CD14-positive monocyte (primary cell): ENCODE results near the gene RBMS1. TPM values are rescaled to one million over a fixed set of nuclear protein-coding genes. Genes with fewer than 3 reads are reported as not detected.

Source experiments
- DNase-seq, 3 donors: peaks; one replicate each; pipeline ENCODE4 v3.0.0-alpha.2; 2011 to 2022
- H2AFZ ChIP-seq: 2 replicates; pipeline ENCODE4 v1.6.0; 2012; ENCODE audit warnings: mild to moderate bottlenecking, low read depth, low read length, inconsistent platforms; ENCODE audit not compliant: insufficient read depth, poor library complexity, severe bottlenecking
- H3K27ac ChIP-seq, 2 donors: 1 replicate in 1 of 2; 2 replicates in 1 of 2; pipeline ENCODE4 v1.5.1; 2012 to 2013; ENCODE audit warnings: low read length in 2 of 2, control low read depth in 1 of 2, inconsistent platforms in 1 of 2, low read depth in 1 of 2, mild to moderate bottlenecking in 1 of 2
- H3K27me3 ChIP-seq, 2 donors: one replicate each; pipeline versions ENCODE4 v1.6.0 to v1.6.1; 2011 to 2013; ENCODE audit warnings: low read length in 2 of 2; ENCODE audit not compliant: control insufficient read depth in 2 of 2, insufficient read depth in 2 of 2
- H3K36me3 ChIP-seq, 2 donors: replicated peaks in 1 of 2; 1 replicate in 1 of 2; 2 replicates in 1 of 2; pipeline versions ENCODE4 v1.5.1 to v1.6.1; 2012 to 2013; ENCODE audit warnings: low read length in 2 of 2, control low read depth in 1 of 2, inconsistent platforms in 1 of 2, mild to moderate bottlenecking in 1 of 2; ENCODE audit not compliant: insufficient read depth in 2 of 2, control insufficient read depth in 1 of 2
- H3K4me1 ChIP-seq, 2 donors: 1 replicate in 1 of 2; 2 replicates in 1 of 2; pipeline versions ENCODE4 v1.5.1 to v1.6.1; 2012 to 2013; ENCODE audit warnings: low read length in 2 of 2, control low read depth in 1 of 2, inconsistent platforms in 1 of 2, mild to moderate bottlenecking in 1 of 2, moderate library complexity in 1 of 2; ENCODE audit not compliant: insufficient read depth in 2 of 2, control insufficient read depth in 1 of 2
- H3K4me2 ChIP-seq: replicated peaks from 2 replicates; pipeline ENCODE3; 2012; ENCODE audit warnings: low read length, moderate library complexity, mild to moderate bottlenecking; ENCODE audit not compliant: poor library complexity, severe bottlenecking; ENCODE audit errors: extremely low read depth
- H3K4me3 ChIP-seq, 3 experiments: fragments of 200-600 bp in 1 of 3; sonication (generic) in 1 of 3; replicated peaks in 1 of 3; 1 replicate in 2 of 3; 2 replicates in 1 of 3; pipeline ENCODE4 v1.5.1; 2011 to 2013; ENCODE audit warnings: low read length in 3 of 3, mild to moderate bottlenecking in 3 of 3, control low read depth in 2 of 3, low read depth in 2 of 3, inconsistent platforms in 1 of 3, moderate library complexity in 1 of 3
- H3K79me2 ChIP-seq: 2 replicates; pipeline ENCODE4 v1.6.0; 2012; ENCODE audit warnings: mild to moderate bottlenecking, control low read depth, inconsistent platforms, low read length, moderate library complexity; ENCODE audit not compliant: insufficient read depth
- H3K9ac ChIP-seq: 2 replicates; pipeline ENCODE4 v1.6.0; 2017; ENCODE audit warnings: low read length, mild to moderate bottlenecking; ENCODE audit not compliant: insufficient read depth, poor library complexity, severe bottlenecking
- H3K9me3 ChIP-seq, 2 donors: replicated peaks in 1 of 2; 1 replicate in 1 of 2; 2 replicates in 1 of 2; pipeline versions ENCODE4 v1.5.1 to v1.6.1; 2012 to 2013; ENCODE audit warnings: low read length in 2 of 2, control low read depth in 1 of 2; ENCODE audit not compliant: control insufficient read depth in 1 of 2, insufficient read depth in 1 of 2
- H4K20me1 ChIP-seq: 2 replicates; pipeline ENCODE4 v1.6.0; 2012; ENCODE audit warnings: mild to moderate bottlenecking, low read length, control low read depth, moderate library complexity; ENCODE audit not compliant: insufficient read depth
- H3K27ac Mint-ChIP-seq, 7 donors: one replicate each; pipeline ENCODE4 v1.8.0; 2020; ENCODE audit warnings: mild to moderate bottlenecking in 7 of 7, mixed read lengths in 7 of 7, moderate library complexity in 6 of 7, inconsistent platforms in 2 of 7
- H3K27me3 Mint-ChIP-seq, 3 donors: one replicate each; pipeline ENCODE4 v1.8.0; 2021 to 2022; ENCODE audit warnings: low read depth in 3 of 3, mild to moderate bottlenecking in 3 of 3, mixed read lengths in 3 of 3, moderate library complexity in 3 of 3, inconsistent platforms in 1 of 3
- H3K36me3 Mint-ChIP-seq, 2 donors: one replicate each; pipeline ENCODE4 v1.8.0; 2020; ENCODE audit warnings: mixed read lengths in 2 of 2, inconsistent platforms in 1 of 2, mild to moderate bottlenecking in 1 of 2
- H3K4me1 Mint-ChIP-seq: one replicate; pipeline ENCODE4 v1.8.0; 2020; ENCODE audit warnings: mild to moderate bottlenecking, mixed read lengths
- H3K4me3 Mint-ChIP-seq, 2 donors: one replicate each; pipeline ENCODE4 v1.8.0; 2020; ENCODE audit warnings: mild to moderate bottlenecking in 2 of 2, mixed read lengths in 2 of 2, moderate library complexity in 1 of 2
- H3K9me3 Mint-ChIP-seq, 7 donors: one replicate each; pipeline ENCODE4 v1.8.0; 2020 to 2022; ENCODE audit warnings: mixed read lengths in 7 of 7, mild to moderate bottlenecking in 6 of 7, moderate library complexity in 6 of 7, inconsistent platforms in 2 of 7
- WGBS: methylation state at CpG from one replicate; pipeline ENCODE4 v1.1.5; 2013; ENCODE audit warnings: missing lambda C conversion rate; ENCODE audit not compliant: insufficient coverage; 5-methylcytosine and 5-hydroxymethylcytosine counted together
- intact Hi-C, 2 donors: fragments of 100-400 bp; cut with micrococcal nuclease; formaldehyde crosslinking; loops; one replicate each; pipeline versions ENCODE4 v1.15.0 to v1.15.1; 2023
- polyA plus RNA-seq, 3 donors: library from polyadenylated mRNA; depleted of rRNA in 1 of 3; unstranded in 2 of 3; stranded (reverse) in 1 of 3; fragments of 300-500 nt in 2 of 3; fragments of >200 nt in 1 of 3; fragmentation: Illumina TruSeq in 2 of 3; gene quantifications; 1 replicate in 2 of 3; 2 replicates in 1 of 3; pipeline ENCODE4 v1.2.3, GENCODE V29; 2012 to 2021
- TF ChIP-seq, protein P1 (sequence below): fragments of 200-600 bp; IDR thresholded peaks from one replicate; pipeline ENCODE4 v1.8.0; 2022; ENCODE audit warnings: antibody characterized with exemption, mild to moderate bottlenecking

The RBMS1 gene
- polyA plus RNA-seq, 3 donors: 88.2 to 91.2 (median 89.4) TPM

DNA sequence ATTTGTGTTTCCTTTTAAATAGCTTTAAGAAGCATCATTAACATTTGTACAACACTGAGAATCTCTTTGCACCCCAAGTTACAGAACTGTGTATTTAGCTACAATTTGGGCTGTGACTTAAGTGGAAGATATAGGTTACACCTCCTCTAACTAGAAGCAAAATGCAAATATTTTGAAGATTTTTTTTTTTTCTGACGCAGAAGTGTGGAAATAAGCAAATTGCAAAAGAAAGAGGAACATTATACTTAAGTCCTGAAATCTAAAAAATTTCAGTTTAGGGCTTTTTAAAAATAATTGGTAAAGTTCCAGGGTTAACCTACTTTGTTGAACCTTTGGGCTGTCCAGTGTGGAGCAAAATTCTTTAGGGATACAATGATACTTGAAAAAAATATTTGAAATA is 41.4 kb upstream of the RBMS1 start:
- peaks cover 0 to 2% (median 0%) of the 10 kb centered on the region in 7 donors for H3K9me3 Mint-ChIP-seq
- no CpG with 5 or more reads among the region's 1 CpG for WGBS
- no peak overlapping the region for H3K27ac ChIP-seq
- peaks cover 22% of the 10 kb centered on the region for H3K4me1 Mint-ChIP-seq
- H3K27me3 Mint-ChIP-seq: peaks cover 0 to 2% (median 0%) of the 10 kb centered on the region in 3 donors
- no peaks in the 10 kb centered on the region for H3K9me3 ChIP-seq
- no peak overlapping the region for H2AFZ ChIP-seq
- H3K4me3 Mint-ChIP-seq: no peak overlapping the region
- peak overlapping the region; percentile 10 for H3K4me2 ChIP-seq
- peaks cover 15 to 16% of the 10 kb centered on the region in 2 donors for H3K4me1 ChIP-seq
- H3K36me3 ChIP-seq: no peaks in the 10 kb centered on the region
- H3K27ac Mint-ChIP-seq: peak overlapping the region in 3 of 7 donors; percentile 15 to 63 (median 63)
- peak in 1 of 3 donors; percentile 14 for DNase-seq
- H3K36me3 Mint-ChIP-seq: no peaks in the 10 kb centered on the region
- H3K79me2 ChIP-seq: no peaks in the 10 kb centered on the region
- intact Hi-C loops: no loop called here
- H3K9ac ChIP-seq: no peak overlapping the region
- no peaks in the 10 kb centered on the region for H4K20me1 ChIP-seq
- TF ChIP-seq, protein P1, sequence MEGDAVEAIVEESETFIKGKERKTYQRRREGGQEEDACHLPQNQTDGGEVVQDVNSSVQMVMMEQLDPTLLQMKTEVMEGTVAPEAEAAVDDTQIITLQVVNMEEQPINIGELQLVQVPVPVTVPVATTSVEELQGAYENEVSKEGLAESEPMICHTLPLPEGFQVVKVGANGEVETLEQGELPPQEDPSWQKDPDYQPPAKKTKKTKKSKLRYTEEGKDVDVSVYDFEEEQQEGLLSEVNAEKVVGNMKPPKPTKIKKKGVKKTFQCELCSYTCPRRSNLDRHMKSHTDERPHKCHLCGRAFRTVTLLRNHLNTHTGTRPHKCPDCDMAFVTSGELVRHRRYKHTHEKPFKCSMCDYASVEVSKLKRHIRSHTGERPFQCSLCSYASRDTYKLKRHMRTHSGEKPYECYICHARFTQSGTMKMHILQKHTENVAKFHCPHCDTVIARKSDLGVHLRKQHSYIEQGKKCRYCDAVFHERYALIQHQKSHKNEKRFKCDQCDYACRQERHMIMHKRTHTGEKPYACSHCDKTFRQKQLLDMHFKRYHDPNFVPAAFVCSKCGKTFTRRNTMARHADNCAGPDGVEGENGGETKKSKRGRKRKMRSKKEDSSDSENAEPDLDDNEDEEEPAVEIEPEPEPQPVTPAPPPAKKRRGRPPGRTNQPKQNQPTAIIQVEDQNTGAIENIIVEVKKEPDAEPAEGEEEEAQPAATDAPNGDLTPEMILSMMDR: no peak
- no peak overlapping the region for H3K4me3 ChIP-seq
- H3K27me3 ChIP-seq: no peaks in the 10 kb centered on the region

DNA sequence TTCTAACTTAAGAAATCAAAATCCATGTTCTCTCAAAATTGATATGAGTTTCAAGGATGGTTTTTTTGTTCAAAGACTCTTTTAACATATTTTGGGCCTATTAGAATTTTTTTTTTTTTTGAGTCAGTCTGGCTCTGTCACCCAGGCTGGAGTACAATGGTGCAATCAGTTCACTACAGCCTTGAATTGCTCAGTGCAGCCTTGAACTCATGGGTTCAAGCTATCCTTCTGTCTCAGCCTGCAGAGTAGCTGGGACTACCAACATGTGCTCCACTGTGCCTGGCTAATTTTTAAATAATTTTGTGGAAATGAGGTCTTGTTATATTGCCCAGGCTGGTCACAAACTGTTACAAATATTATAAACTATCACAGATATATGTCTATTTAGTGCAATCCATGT is 40.6 kb upstream of the RBMS1 start:
- Histone ChIP-seq H3K27me3 (no peaks in the 10 kb centered on the region), H3K9ac (no peak overlapping the region), H3K9me3 (no peaks in the 10 kb centered on the region), H3K27ac (no peak overlapping the region), H3K4me1 (peaks cover 15 to 16% of the 10 kb centered on the region in 2 donors), H3K4me2 (no peak overlapping the region), H4K20me1 (no peaks in the 10 kb centered on the region), H3K4me3 (no peak overlapping the region), H3K36me3 (no peaks in the 10 kb centered on the region), H3K79me2 (no peaks in the 10 kb centered on the region), H2AFZ (no peak overlapping the region)
- no peak for DNase-seq
- TF ChIP-seq, protein P1: no peak
- H3K4me1 Mint-ChIP-seq: peaks cover 22% of the 10 kb centered on the region
- H3K36me3 Mint-ChIP-seq: no peaks in the 10 kb centered on the region
- H3K27ac Mint-ChIP-seq: no peak overlapping the region
- H3K4me3 Mint-ChIP-seq: no peak overlapping the region
- intact Hi-C loops: no loop called here
- peaks cover 0 to 2% (median 0%) of the 10 kb centered on the region in 3 donors for H3K27me3 Mint-ChIP-seq
- peaks cover 0 to 2% (median 0%) of the 10 kb centered on the region in 7 donors for H3K9me3 Mint-ChIP-seq
